Testis (tissue), 3 donors: ENCODE data around the gene DNAAF3. TPM values are rescaled to one million over a fixed set of nuclear protein-coding genes. Genes with fewer than 3 reads are reported as not detected.

Experiments
- DNase-seq: peaks from one replicate; pipeline ENCODE4 v3.0.0-alpha.2; 2019
- H3K27ac ChIP-seq, 2 donors: fragments of 200-600 bp; sonication (generic); one replicate each; pipeline ENCODE4 v1.5.1; 2019
- H3K27me3 ChIP-seq: fragments of 200-600 bp; sonication (generic); one replicate; pipeline ENCODE4 v1.5.1; 2019
- H3K36me3 ChIP-seq: fragments of 200-600 bp; sonication (generic); one replicate; pipeline ENCODE4 v1.5.1; 2017; ENCODE audit warnings: low read depth; ENCODE audit errors: missing control alignments
- H3K4me1 ChIP-seq: fragments of 200-600 bp; sonication (generic); one replicate; pipeline ENCODE4 v1.5.1; 2019
- H3K4me3 ChIP-seq, 2 donors: fragments of 200-600 bp; sonication (generic); one replicate each; pipeline ENCODE4 v1.5.1; 2017 to 2019
- H3K9me3 ChIP-seq: fragments of 200-600 bp; sonication (generic); one replicate; pipeline ENCODE4 v1.5.1; 2017
- POLR2A ChIP-seq: fragments of 450-650 bp; IDR thresholded peaks from one replicate; pipeline ENCODE4 v1.6.1; 2017; ENCODE audit warnings: antibody characterized with exemption, mild to moderate bottlenecking, moderate library complexity
- WGBS, 2 donors: methylation state at CpG; one replicate each; pipeline ENCODE4 v1.1.5; 2018; 5-methylcytosine and 5-hydroxymethylcytosine counted together
- intact Hi-C: fragments of 100-400 bp; cut with DNase I; formaldehyde crosslinking; loops from one replicate; pipeline ENCODE4 v1.15.1; 2023; ENCODE audit warnings: low total_unique reads
- microRNA-seq, 2 donors: library from miRNA; unstranded; fragments of <30 nt; microRNA quantifications; one replicate each; pipeline ENCODE4, GENCODE V29; 2016; ENCODE audit warnings: borderline number of aligned reads in 2 of 2, borderline replicate concordance in 1 of 2
- polyA plus RNA-seq: library from polyadenylated mRNA; stranded (reverse); fragments of 350-450 nt; fragmentation: Illumina TruSeq; extraction: RNeasy Lipid Tissue Mini Kit (QIAGEN cat#74804); gene quantifications from one replicate; pipeline ENCODE4 v1.2.3, GENCODE V29; 2014; ENCODE audit warnings: low read depth, low replicate concordance; ENCODE audit not compliant: insufficient read depth
- small RNA-seq, 2 donors: library from RNA; depleted of rRNA; stranded (forward); fragments of <200 nt; gene quantifications; one replicate each; pipeline ENCODE3, GENCODE V24; 2016
- total RNA-seq, 2 donors: library from RNA; depleted of rRNA; stranded (reverse); fragments of >200 nt; gene quantifications; one replicate each; pipeline ENCODE4 v1.2.3, GENCODE V29; 2016
- TF ChIP-seq, protein P1 (sequence below), 3 experiments: fragments of 450-650 bp in 2 of 3; fragments of 200-600 bp in 1 of 3; sonication (generic) in 1 of 3; IDR thresholded peaks; one replicate each; pipeline ENCODE4 v1.5.1; 2016 to 2019; ENCODE audit warnings: antibody characterized with exemption in 3 of 3, mild to moderate bottlenecking in 2 of 3, moderate library complexity in 1 of 3

DNAAF3 gene
- total and polyA plus RNA-seq, 3 donors from 2014 or later, result 69.9 to 173 (median 102) TPM

DNA sequence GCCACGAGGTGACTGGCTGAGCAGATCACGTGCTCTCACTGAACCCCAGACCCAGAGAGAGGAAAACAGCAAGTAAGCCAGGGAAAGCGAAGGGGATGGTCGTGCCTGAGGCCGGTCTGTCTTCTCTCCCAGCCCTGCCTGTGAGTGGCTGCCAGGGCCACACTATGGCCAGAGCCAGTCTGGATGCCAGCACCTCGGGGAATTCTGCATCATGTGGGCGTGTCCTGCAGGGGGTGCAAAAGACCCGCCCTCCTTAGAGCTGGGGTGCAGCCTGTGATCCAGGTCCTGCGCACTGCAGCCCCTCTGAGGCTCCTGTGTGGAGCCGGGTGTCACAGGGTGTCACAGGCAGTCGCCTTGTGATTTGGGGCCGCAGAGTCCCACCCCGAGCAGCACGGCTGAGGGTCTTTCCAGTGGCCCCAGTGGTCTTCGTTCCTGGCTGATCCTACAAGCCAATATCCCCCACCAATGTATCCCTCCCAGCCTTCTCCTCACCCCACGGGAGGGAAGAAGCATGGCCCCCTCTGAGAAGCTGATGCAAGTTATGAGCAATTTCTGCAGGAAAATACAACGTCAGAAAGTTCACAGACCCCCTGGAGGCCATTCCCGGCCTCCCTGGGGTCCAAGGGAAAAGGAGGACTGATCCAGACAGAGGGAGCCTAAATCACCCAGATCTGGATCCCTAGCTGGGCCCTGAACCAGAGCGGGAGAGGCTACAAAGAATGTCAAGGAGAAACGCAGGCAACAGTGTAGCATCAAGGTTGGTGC lies 56.7 kb downstream of the DNAAF3 start:
- no peak overlapping the region for H3K27ac ChIP-seq
- no peaks in the 10 kb centered on the region for H3K9me3 ChIP-seq
- 84 to 87% methylated on average over 15 to 19 of the region's 20 CpGs for WGBS, 2 donors
- H3K4me1 ChIP-seq, result peaks cover 17% of the 10 kb centered on the region
- TF ChIP-seq POLR2A, result no peak
- TF ChIP-seq, protein P1, sequence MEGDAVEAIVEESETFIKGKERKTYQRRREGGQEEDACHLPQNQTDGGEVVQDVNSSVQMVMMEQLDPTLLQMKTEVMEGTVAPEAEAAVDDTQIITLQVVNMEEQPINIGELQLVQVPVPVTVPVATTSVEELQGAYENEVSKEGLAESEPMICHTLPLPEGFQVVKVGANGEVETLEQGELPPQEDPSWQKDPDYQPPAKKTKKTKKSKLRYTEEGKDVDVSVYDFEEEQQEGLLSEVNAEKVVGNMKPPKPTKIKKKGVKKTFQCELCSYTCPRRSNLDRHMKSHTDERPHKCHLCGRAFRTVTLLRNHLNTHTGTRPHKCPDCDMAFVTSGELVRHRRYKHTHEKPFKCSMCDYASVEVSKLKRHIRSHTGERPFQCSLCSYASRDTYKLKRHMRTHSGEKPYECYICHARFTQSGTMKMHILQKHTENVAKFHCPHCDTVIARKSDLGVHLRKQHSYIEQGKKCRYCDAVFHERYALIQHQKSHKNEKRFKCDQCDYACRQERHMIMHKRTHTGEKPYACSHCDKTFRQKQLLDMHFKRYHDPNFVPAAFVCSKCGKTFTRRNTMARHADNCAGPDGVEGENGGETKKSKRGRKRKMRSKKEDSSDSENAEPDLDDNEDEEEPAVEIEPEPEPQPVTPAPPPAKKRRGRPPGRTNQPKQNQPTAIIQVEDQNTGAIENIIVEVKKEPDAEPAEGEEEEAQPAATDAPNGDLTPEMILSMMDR (IDR thresholded peaks at IDR 0.05), result no peak
- H3K36me3 ChIP-seq, result no peaks in the 10 kb centered on the region
- H3K27me3 ChIP-seq, result no peaks in the 10 kb centered on the region
- DNase-seq, result no peak
- intact Hi-C loops, result no loop called here
- no peak overlapping the region for H3K4me3 ChIP-seq

Small RNAs within 50 kb of the gene (microRNA-seq; reads per million reads assigned to microRNA genes)
- 0 reads per million in 2 donors for gene MIR7975

Small RNAs within 50 kb of the gene (small RNA-seq; reads per million reads assigned to genes)
- 0 reads per million in 2 donors for gene MIR7975
- 0 reads per million in 2 donors for gene RF01210

Other genes with a start within 250 kb of the DNAAF3 start
- gene NLRP7, start 219.1 kb downstream of the DNAAF3 start, total RNA-seq, result 10 to 100 TPM in 1 of 2 donors, 1 to 10 TPM in 1; 9.0 to 11.7 TPM
- 14.5 TPM for gene NLRP7, start 219.1 kb downstream of the DNAAF3 start, polyA plus RNA-seq
- 10 to 100 TPM; 41.9 to 46.4 TPM for gene NLRP2, start 200.2 kb downstream of the DNAAF3 start, total RNA-seq
- 42.6 TPM for gene NLRP2, start 200.2 kb downstream of the DNAAF3 start, polyA plus RNA-seq
- gene GP6, start 128.3 kb downstream of the DNAAF3 start, total RNA-seq, result 1 to 10 TPM; 1.1 to 3.2 TPM
- gene GP6, start 128.3 kb downstream of the DNAAF3 start, polyA plus RNA-seq, result 5.3 TPM
- 10 to 100 TPM; 22.5 to 24.3 TPM for gene RDH13, start 103.5 kb downstream of the DNAAF3 start, total RNA-seq
- 13.9 TPM for gene RDH13, start 103.5 kb downstream of the DNAAF3 start, polyA plus RNA-seq
- gene EPS8L1, start 90.7 kb downstream of the DNAAF3 start, total RNA-seq, result 1 to 10 TPM; 3.4 to 3.6 TPM
- gene EPS8L1, start 90.7 kb downstream of the DNAAF3 start, polyA plus RNA-seq, result 13.3 TPM
- 100 to 1,000 TPM; 184 to 206 TPM for gene PPP1R12C, start 49.0 kb downstream of the DNAAF3 start, total RNA-seq
- 220 TPM for gene PPP1R12C, start 49.0 kb downstream of the DNAAF3 start, polyA plus RNA-seq
- gene TNNT1, start 17.4 kb downstream of the DNAAF3 start, total RNA-seq, result 10 to 100 TPM; 13.0 to 14.5 TPM
- gene TNNT1, start 17.4 kb downstream of the DNAAF3 start, polyA plus RNA-seq, result 84.0 TPM
- 10 to 100 TPM; 14.2 to 30.3 TPM for gene TNNI3, start 8.9 kb downstream of the DNAAF3 start, total RNA-seq
- 20.8 TPM for gene TNNI3, start 8.9 kb downstream of the DNAAF3 start, polyA plus RNA-seq
- gene SYT5, start 13.7 kb upstream of the DNAAF3 start, total RNA-seq, result 1 to 10 TPM; 1.6 to 5.0 TPM
- gene SYT5, start 13.7 kb upstream of the DNAAF3 start, polyA plus RNA-seq, result 11.7 TPM
- 10 to 100 TPM in 1 of 2 donors, 1 to 10 TPM in 1; 6.0 to 11.3 TPM for gene PTPRH, start 42.9 kb upstream of the DNAAF3 start, total RNA-seq
- gene PTPRH, start 42.9 kb upstream of the DNAAF3 start, polyA plus RNA-seq, result 1.6 TPM
- gene TMEM86B, start 62.1 kb upstream of the DNAAF3 start, total RNA-seq, result 10 to 100 TPM; 13.4 to 13.9 TPM
- 12.8 TPM for gene TMEM86B, start 62.1 kb upstream of the DNAAF3 start, polyA plus RNA-seq
- 100 to 1,000 TPM; 178 to 179 TPM for gene PPP6R1, start 92.4 kb upstream of the DNAAF3 start, total RNA-seq
- gene PPP6R1, start 92.4 kb upstream of the DNAAF3 start, polyA plus RNA-seq, result 217 TPM
- gene HSPBP1, start 113.5 kb upstream of the DNAAF3 start, total RNA-seq, result 10 to 100 TPM; 43.5 to 48.2 TPM
- gene HSPBP1, start 113.5 kb upstream of the DNAAF3 start, polyA plus RNA-seq, result 42.7 TPM
- gene BRSK1, start 117.4 kb upstream of the DNAAF3 start, total RNA-seq, result 10 to 100 TPM; 14.9 to 20.7 TPM
- 12.8 TPM for gene BRSK1, start 117.4 kb upstream of the DNAAF3 start, polyA plus RNA-seq
- 1 to 10 TPM in 1 of 2 donors, not detected in 1; 2.2 TPM for gene TMEM150B, start 158.7 kb upstream of the DNAAF3 start, total RNA-seq
- gene TMEM150B, start 158.7 kb upstream of the DNAAF3 start, polyA plus RNA-seq, result 0.98 TPM
- 10 to 100 TPM; 48.8 to 62.9 TPM for gene KMT5C, start 173.3 kb upstream of the DNAAF3 start, total RNA-seq
- gene KMT5C, start 173.3 kb upstream of the DNAAF3 start, polyA plus RNA-seq, result 14.6 TPM
- 10 to 100 TPM; 27.9 to 47.5 TPM for gene COX6B2, start 188.1 kb upstream of the DNAAF3 start, total RNA-seq
- 171 TPM for gene COX6B2, start 188.1 kb upstream of the DNAAF3 start, polyA plus RNA-seq
- gene GARIN5B, start 196.6 kb upstream of the DNAAF3 start, total RNA-seq, result 10 to 100 TPM; 11.3 to 28.2 TPM
- gene GARIN5B, start 196.6 kb upstream of the DNAAF3 start, polyA plus RNA-seq, result 49.6 TPM
- gene IL11, start 203.8 kb upstream of the DNAAF3 start, total RNA-seq, result 1 to 10 TPM; 2.0 to 2.1 TPM
- 1.2 TPM for gene IL11, start 203.8 kb upstream of the DNAAF3 start, polyA plus RNA-seq
- gene TMEM190, start 210.2 kb upstream of the DNAAF3 start, total RNA-seq, result 10 to 100 TPM; 12.9 to 19.2 TPM
- 35.4 TPM for gene TMEM190, start 210.2 kb upstream of the DNAAF3 start, polyA plus RNA-seq
- 1 to 10 TPM; 1.7 to 6.4 TPM for gene TMEM238, start 217.7 kb upstream of the DNAAF3 start, total RNA-seq
- gene TMEM238, start 217.7 kb upstream of the DNAAF3 start, polyA plus RNA-seq, result 0.91 TPM
- 100 to 1,000 TPM; 284 to 624 TPM for gene RPL28, start 219.3 kb upstream of the DNAAF3 start, total RNA-seq
- 1,024 TPM for gene RPL28, start 219.3 kb upstream of the DNAAF3 start, polyA plus RNA-seq
- 100 to 1,000 TPM; 150 to 188 TPM for gene UBE2S, start 241.2 kb upstream of the DNAAF3 start, total RNA-seq
- gene UBE2S, start 241.2 kb upstream of the DNAAF3 start, polyA plus RNA-seq, result 272 TPM